ENCODE data around the gene GAREM2.

The GAREM2 gene

GRCh38 chr2:26169681-26170414 lies 3.0 kb upstream of the GAREM2 start:
- DNase-seq, result peak; percentile 32

GRCh38 chr2:26170795-26171194 lies 2.1 kb upstream of the GAREM2 start:
- DNase-seq, result peak; percentile 53

- peak; percentile 70 for DNase-seq
Observed at GRCh38 chr2:26172189-26172870, 558 bp upstream of the GAREM2 start.

- DNase-seq, result no peak
Observed at GRCh38 chr2:26173776-26174482, 1.0 kb downstream of the GAREM2 start.

- no peak for DNase-seq
Observed at GRCh38 chr2:26174691-26175465, 2.0 kb downstream of the GAREM2 start.

- DNase-seq, result no peak
Observed at GRCh38 chr2:26175466-26176278, 2.8 kb downstream of the GAREM2 start.

- DNase-seq, result no peak
Observed at GRCh38 chr2:26176279-26176615, 3.4 kb downstream of the GAREM2 start.

GRCh38 chr2:26177122-26177521 lies 4.2 kb downstream of the GAREM2 start:
- no peak for DNase-seq

GRCh38 chr2:26178246-26178645 lies 5.4 kb downstream of the GAREM2 start:
- DNase-seq, result no peak

- DNase-seq, result peak; percentile 84
Observed at GRCh38 chr2:26178746-26179436, 6.0 kb downstream of the GAREM2 start.

GRCh38 chr2:26179446-26179913 lies 6.6 kb downstream of the GAREM2 start:
- no peak for DNase-seq

- DNase-seq, result no peak
Observed at GRCh38 chr2:26182441-26182840, 9.6 kb downstream of the GAREM2 start.

- DNase-seq, result no peak
Observed at GRCh38 chr2:26182887-26183630, 10.2 kb downstream of the GAREM2 start.

GRCh38 chr2:26184121-26184520 lies 11.2 kb downstream of the GAREM2 start:
- DNase-seq, result no peak

GRCh38 chr2:26184555-26185303 lies 11.8 kb downstream of the GAREM2 start:
- peak; percentile 90 for DNase-seq

- DNase-seq, result no peak
Observed at GRCh38 chr2:26185304-26185928, 12.5 kb downstream of the GAREM2 start.

GRCh38 chr2:26185954-26186770 lies 13.3 kb downstream of the GAREM2 start:
- DNase-seq, result no peak

GRCh38 chr2:26187114-26187513 lies 14.2 kb downstream of the GAREM2 start:
- DNase-seq, result no peak

All from islet precursor cell (in vitro differentiated cells).